Astrocyte of the hippocampus (primary cell): ENCODE results near the gene NTM.
A peak's percentile ranks its signal among the peaks of the same experiment; 100 is the strongest.
"Not testable (repeated sequence)": the region's sequence is repeated elsewhere in the genome, so short reads cannot be mapped to it uniquely, and the experiment has no call there.

Experiments
- DNase-seq: peaks from one replicate; pipeline ENCODE4 v3.0.0; 2011; ENCODE audit warnings: low read depth, low spot score

Gene NTM

GRCh38 chr11:131463649-131464425, 93.4 kb downstream of the NTM start:
- peak; percentile 52 for DNase-seq

GRCh38 chr11:131464461-131464860, 94.0 kb downstream of the NTM start:
- DNase-seq = no peak

DNA sequence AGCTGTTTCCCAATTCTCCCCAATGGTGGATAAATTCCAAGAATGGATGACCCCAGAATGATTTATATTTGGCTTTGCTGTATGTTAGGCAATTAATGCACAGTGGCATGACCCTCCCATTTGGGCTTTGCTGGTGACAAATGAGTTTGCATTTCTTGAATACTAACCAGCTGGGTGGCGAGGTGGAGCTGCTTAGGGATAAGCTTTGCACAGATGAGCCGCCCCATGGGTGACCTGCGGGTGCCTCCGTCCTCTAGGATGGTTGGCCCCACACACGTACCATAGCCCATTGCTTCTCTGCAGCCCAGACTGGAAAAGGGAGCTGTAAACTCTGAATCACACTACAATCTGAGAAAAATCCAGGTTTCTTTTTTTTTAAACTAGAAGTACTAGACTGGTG, 94.6 kb downstream of the NTM start:
- no peak for DNase-seq

- DNase-seq = no peak
Measured at GRCh38 chr11:131465746-131466145, 95.3 kb downstream of the NTM start.

DNA sequence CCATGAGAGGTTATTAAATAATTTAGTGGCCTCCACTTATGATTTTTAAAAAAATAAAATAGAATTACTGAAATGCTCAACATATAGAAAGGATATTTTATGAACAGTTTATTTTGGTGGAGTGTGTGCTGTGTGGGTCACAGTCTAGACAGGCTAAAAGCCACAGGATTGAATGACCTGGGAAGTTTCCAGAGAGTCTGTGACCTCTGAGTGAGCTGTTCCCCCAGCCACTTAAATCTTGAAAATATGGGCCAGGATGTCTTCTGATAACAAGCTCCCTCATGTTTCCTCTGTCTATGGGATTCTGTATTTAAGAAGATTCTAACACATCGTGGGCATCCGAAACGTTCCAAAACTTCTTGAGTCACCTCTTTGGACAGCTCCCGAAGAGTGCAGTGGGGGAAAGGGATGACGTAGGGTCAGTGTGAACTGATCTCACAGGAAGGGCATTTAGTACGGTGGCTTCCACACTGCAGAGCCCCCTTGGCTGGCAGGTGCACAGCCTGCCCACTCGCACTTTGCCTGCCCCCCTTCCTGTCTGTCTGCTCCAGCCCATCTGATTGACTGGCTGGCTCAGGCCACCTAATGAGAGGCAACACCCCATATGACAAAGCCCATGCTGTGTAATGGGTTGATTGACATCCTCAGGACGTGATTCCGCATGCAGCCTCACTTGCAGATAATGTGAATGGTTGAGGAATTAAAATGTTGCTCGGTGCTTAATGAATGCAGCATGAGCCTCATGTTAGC, 97.4 kb downstream of the NTM start:
- peak; percentile 38 for DNase-seq

GRCh38 chr11:131468565-131468964, 98.2 kb downstream of the NTM start:
- no peak for DNase-seq

DNA sequence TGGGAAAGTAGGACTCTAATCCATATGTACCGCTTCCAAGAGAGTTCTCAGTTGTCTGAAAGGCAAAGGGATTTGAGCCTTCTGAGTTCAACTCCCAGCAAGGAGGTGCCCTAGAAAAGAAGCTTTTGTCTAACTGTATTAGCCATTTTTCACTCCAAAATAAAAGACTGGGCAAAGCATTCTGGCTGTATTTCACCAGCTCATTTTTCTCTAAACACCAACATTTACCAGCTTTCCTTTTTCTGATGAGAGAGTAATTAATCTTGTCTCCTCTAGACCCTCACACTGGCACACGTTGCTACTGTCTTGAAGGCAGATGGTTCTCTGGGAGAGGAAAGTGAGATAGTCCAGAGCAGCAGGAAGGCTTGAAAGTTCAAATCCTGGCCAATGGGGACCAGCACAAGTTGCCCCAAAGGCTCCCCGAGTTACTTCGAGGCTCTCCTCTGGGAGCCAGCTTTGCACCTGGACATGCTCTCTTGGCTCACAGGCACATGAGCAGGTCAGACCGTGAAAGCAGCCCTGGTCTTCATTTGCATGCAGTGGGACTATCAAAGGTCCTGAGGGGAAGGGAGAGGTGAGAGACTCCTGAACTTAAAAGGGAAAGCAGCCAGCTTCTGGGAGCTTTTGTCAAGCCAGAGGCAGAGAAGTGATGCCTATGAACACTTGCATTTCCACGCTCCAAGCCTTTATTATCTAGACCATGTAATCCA, 100.0 kb downstream of the NTM start:
- DNase-seq = no peak

GRCh38 chr11:131471976-131472375, 101.6 kb downstream of the NTM start:
- DNase-seq = peak; percentile 16

DNA sequence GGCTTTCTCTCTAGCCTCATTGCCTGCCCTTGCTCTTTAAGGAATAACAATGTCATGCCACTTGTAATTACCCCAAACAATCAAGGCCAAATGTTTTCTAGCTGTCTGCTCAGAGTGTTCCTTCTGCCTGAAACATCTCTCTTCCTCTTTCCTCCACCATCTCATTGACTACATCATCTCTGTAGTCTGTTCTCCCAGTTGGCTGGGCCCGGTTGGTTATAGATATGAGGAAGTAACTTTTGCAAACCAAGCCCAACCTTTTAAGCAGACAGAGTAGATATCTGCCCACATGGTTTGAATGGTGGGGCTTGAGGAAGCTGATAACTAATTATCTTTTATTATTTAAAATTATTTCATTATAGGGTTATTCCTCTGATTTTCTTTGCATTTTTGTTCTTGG, 104.5 kb downstream of the NTM start:
- no peak for DNase-seq

DNA sequence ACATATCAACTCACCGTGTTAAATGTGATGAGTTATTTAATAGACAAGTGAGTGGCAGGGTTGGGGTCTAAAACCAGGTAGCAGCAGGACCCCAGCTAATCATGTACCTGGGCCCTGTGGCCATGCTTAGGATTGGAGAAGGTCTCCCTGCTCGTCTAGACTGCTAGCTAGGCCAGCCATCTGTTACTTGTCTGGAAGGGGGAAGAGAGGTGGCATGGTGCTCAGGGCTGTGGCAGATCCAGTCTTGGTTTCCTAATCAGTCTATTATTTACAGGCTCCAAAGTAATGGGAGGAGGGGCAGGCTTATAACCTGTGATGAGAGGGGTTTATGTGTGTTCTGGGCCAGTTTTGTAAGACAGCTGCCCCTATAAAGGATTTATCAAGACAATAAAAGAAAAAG, 105.9 kb downstream of the NTM start:
- DNase-seq = no peak

GRCh38 chr11:131478341-131478740, 107.9 kb downstream of the NTM start:
- no peak for DNase-seq

DNA sequence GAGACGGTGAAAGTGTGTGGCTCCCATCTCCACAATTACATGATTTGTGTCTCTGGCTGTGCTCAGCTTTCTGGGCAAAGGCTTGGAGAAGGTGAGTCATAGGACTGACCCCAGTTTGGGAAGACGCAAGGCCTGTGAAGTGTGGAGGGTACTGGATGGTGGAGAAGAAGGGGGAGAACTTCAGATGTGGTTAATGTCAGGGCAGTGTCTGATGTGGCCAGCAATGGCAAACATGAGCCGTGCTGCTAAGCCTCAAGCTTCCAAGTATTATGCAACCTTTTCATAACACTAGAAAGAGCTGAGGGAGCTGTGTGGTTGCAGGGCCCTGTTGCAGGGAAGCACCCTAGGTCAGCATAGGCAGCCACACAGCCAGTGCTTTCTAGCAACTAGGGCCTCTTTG, 110.9 kb downstream of the NTM start:
- peak; percentile 21 for DNase-seq

DNA sequence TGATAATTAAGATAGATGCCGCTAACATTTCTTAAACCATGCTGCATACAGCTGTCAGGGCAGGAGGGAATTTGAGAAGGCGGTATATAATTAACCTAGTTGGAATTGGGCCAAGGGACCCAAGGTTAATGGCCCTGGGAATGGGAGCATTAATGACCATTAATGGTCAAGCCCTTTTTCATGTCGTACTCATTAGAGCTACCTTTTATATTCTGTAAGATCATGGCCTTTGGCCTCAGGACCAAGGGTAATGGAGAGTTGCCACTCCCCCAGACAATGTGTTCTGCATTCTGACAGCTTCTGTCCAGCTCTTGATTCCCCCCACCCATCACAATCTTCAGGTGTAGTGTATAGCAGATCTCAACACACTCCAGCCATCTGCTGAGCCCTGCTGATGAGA, 111.6 kb downstream of the NTM start:
- no peak for DNase-seq

DNA sequence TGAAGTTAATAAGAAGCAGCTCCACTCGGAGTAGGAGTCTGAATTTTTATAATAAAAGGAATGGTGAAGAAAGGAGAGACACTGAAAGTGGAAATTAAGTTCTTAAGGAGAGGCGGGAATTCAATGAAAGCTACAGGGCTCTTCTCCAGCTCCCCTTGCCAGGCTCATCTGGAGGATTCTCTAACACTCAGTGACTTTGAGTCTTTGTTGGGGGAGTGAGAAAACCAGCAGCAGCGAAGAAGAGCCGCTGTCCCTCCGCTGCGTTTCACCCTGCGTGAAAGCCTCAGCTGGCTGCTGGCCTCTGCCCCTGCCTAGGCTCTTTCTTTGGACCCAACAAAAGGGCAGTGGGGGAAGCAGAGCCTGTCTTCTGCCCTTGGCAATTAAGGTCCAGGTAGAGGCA, 113.0 kb downstream of the NTM start:
- no peak for DNase-seq

DNA sequence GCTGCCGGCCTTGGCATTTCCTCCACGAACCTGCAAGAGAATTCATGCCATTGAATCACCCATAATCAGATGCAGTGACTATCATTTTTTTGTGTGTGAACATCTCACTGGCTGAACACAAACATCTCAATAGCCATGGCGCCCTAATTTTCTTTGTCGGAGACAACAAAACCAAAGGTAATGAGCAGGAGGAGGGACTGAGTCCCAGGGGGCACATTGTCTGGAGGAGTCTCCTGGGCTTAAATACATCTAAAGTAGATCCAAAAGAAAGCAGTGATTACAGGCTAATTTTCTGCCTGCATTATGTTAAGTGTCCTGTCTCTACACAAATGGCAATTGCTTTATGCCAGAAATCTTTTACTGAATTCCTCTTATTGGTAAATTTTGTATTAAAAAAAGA, 113.5 kb downstream of the NTM start:
- DNase-seq = no peak

GRCh38 chr11:131486100-131486499, 115.7 kb downstream of the NTM start:
- DNase-seq = peak; percentile 58

- no peak for DNase-seq
Measured at GRCh38 chr11:131486937-131487635, 116.7 kb downstream of the NTM start.

- DNase-seq = no peak
Measured at GRCh38 chr11:131488238-131488637, 117.8 kb downstream of the NTM start.

DNA sequence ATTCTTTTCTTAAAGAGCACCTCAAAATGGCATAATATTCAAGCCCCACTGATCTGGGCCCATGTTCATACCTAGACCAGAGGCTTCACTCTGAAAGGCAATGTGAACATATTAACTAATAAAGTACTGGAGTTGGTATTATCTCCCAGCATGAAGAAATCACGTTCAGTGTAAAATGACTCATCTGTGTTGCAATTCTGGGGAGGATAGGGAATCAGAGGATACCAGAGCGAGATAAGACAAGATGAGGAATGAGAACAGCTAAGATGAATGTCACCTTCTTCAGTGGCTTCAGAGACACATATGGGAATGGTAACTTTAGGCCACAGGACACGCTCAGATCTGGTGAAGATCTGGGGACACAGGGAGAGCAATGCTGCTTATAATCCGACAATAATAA, 121.1 kb downstream of the NTM start:
- DNase-seq = no peak

DNA sequence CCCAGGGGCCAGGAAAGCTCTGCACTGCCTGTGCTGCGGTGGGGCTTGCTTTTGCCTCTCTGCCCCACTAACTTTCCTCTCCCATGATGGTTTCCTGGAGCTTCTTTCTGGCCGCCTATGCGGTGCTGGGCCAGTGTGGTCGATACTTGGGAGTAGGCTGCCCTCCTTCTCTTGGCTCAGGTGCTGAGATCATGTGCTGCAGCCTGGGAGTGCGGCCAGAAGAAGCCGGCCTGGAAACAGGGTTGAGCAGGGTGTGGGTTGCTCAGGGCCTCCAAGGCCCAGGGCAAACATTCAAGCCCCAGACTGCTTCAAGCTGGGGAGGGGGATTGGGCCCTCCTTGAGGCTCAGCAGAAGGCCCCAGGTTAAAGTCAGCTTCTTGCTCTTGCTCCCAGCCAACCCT, 125.0 kb downstream of the NTM start:
- DNase-seq = peak; percentile 48

GRCh38 chr11:131497686-131498085, 127.3 kb downstream of the NTM start:
- DNase-seq = not testable (repeated sequence)

GRCh38 chr11:131498631-131499160, 128.3 kb downstream of the NTM start:
- DNase-seq = no peak
